Lower lobe of right lung (tissue), 2 donors: ENCODE measurements around the gene VPS37B. TPM values are rescaled to one million over a fixed set of nuclear protein-coding genes. Genes with fewer than 3 reads are reported as not detected.
"Not testable (repeated sequence)": the region's sequence is repeated elsewhere in the genome, so short reads cannot be mapped to it uniquely, and the experiment has no call there.

Experiments used
- ATAC-seq, 2 donors: fragments of 200-7000 bp; cut with Tn5 transposase; one replicate each; pipeline ENCODE4 v1.9.1; 2020 to 2022; ENCODE audit warnings: mild to moderate bottlenecking in 2 of 2, moderate library complexity in 2 of 2
- DNase-seq: peaks from one replicate; pipeline ENCODE4 v3.0.0-alpha.2; 2020
- H3K27ac ChIP-seq: fragments of 200-600 bp; one replicate; pipeline ENCODE4 v1.8.0; 2022
- H3K27me3 ChIP-seq: fragments of 200-600 bp; one replicate; pipeline ENCODE4 v1.8.0; 2022; ENCODE audit warnings: low read depth
- H3K36me3 ChIP-seq: fragments of 200-600 bp; one replicate; pipeline ENCODE4 v1.8.0; 2022; ENCODE audit warnings: mild to moderate bottlenecking
- H3K4me1 ChIP-seq: fragments of 200-600 bp; one replicate; pipeline ENCODE4 v1.8.0; 2022
- H3K4me3 ChIP-seq: fragments of 200-600 bp; one replicate; pipeline ENCODE4 v1.8.0; 2022; ENCODE audit warnings: mild to moderate bottlenecking
- H3K9me3 ChIP-seq: fragments of 200-600 bp; one replicate; pipeline ENCODE4 v1.8.0; 2022
- CTCF ChIP-seq: fragments of 200-600 bp; IDR thresholded peaks from one replicate; pipeline ENCODE4 v1.8.0; 2022; ENCODE audit warnings: antibody characterized with exemption, mild to moderate bottlenecking
- intact Hi-C: fragments of 100-400 bp; cut with DNase I; formaldehyde crosslinking; loops from one replicate; pipeline ENCODE4 v1.11.0; 2022
- total RNA-seq: library from RNA; stranded (reverse); fragmentation: NEBNext Ultra II Directional; extraction: Animal tissue kit (Norgen Biotek cat#: 25700); gene quantifications from one replicate; pipeline ENCODE4 v1.2.1, GENCODE V29; 2021
- donor health status: DM: no; HTN: yes; CAD: no; lungs with severe emphysema.

Gene VPS37B
- total RNA-seq, 1 donor from 2014 or later: 34.5 TPM

- intact Hi-C loops: no loop called here
- H3K9me3 ChIP-seq: no peaks in the 10 kb centered on the region
- no peaks in the 10 kb centered on the region for H3K36me3 ChIP-seq
- H3K27me3 ChIP-seq: no peaks in the 10 kb centered on the region
- ATAC-seq (peak; percentile 22 to 50), DNase-seq (peak; percentile 68)
- H3K27ac ChIP-seq: peak overlapping the region; percentile 94
- peak overlapping the region; percentile 74 for H3K4me3 ChIP-seq
- peaks cover 67% of the 10 kb centered on the region for H3K4me1 ChIP-seq
- TF ChIP-seq CTCF: no peak
Measured at GRCh38 chr12:122893208-122894153, 2.4 kb downstream of the VPS37B start.

GRCh38 chr12:122892724-122893123 lies 3.2 kb downstream of the VPS37B start:
- peak overlapping the region; percentile 2 for H3K4me3 ChIP-seq
- H3K4me1 ChIP-seq: peaks cover 73% of the 10 kb centered on the region
- H3K36me3 ChIP-seq, intact Hi-C loops, H3K9me3 ChIP-seq, DNase-seq, ATAC-seq, H3K27me3 ChIP-seq: not testable (repeated sequence)
- peak overlapping the region; percentile 94 for H3K27ac ChIP-seq

- no peak for ATAC-seq
- Histone ChIP-seq H3K27ac (peak overlapping the region; percentile 94), H3K4me1 (peaks cover 82% of the 10 kb centered on the region), H3K36me3 (no peaks in the 10 kb centered on the region), H3K4me3 (peak overlapping the region; percentile 2), H3K27me3 (no peaks in the 10 kb centered on the region), H3K9me3 (no peaks in the 10 kb centered on the region)
- intact Hi-C loops: no loop called here
- no peak for TF ChIP-seq CTCF
- no peak for DNase-seq
Measured at GRCh38 chr12:122891661-122892525, 4.0 kb downstream of the VPS37B start.

GRCh38 chr12:122889761-122890520 lies 6.0 kb downstream of the VPS37B start:
- Histone ChIP-seq H3K4me3 (no peak overlapping the region), H3K9me3 (no peaks in the 10 kb centered on the region), H3K36me3 (no peaks in the 10 kb centered on the region), H3K27ac (peak overlapping the region; percentile 94), H3K27me3 (no peaks in the 10 kb centered on the region), H3K4me1 (peaks cover 91% of the 10 kb centered on the region)
- TF ChIP-seq CTCF: no peak
- ATAC-seq: no peak
- DNase-seq: no peak
- intact Hi-C loops: no loop called here

GRCh38 chr12:122888232-122888752 lies 7.6 kb downstream of the VPS37B start:
- Histone ChIP-seq H3K27ac (peak overlapping the region; percentile 94), H3K36me3 (no peaks in the 10 kb centered on the region), H3K9me3 (no peaks in the 10 kb centered on the region), H3K4me1 (peaks cover 91% of the 10 kb centered on the region), H3K4me3 (peak overlapping the region; percentile 22), H3K27me3 (no peaks in the 10 kb centered on the region)
- DNase-seq (peak; percentile 84), ATAC-seq (peak; percentile 91 to 93)
- TF ChIP-seq CTCF: no peak
- intact Hi-C loops: no loop called here
